Measurements from ENCODE around the gene ABT1. TPM values are rescaled to one million over a fixed set of nuclear protein-coding genes. Genes with fewer than 3 reads are reported as not detected.

Gene ABT1
- total RNA-seq, 1 donor, result 11.6 TPM

DNA sequence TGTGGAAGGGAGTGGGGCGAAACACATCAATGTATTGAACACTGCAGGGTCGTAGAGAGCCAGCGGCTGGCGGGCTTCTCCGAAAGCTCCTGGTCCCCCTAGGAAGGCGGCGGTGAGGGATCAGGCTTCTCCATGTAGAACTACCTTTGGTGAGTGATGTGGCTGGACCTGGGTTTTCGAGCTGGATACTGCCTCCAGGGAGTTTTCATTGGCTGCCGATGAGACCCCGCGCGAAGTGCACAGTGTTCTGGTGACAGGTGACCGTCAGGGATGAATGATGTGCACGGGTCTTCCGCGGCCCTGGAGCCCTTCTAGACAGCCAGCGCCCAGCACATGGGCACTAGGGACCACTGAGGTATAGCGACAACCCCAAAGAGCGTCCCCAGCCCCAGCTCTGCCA lies 16.4 kb downstream of the ABT1 start:
- Histone ChIP-seq H3K9me3 (ENCODE audit: low read depth, low read length) (no peaks in the 10 kb centered on the region), H4K20me1 (ENCODE audit: insufficient read depth, low read length) (no peaks in the 10 kb centered on the region), H3K4me3 (ENCODE audit: insufficient read depth, low read length) (no peak overlapping the region), H3K27me3 (ENCODE audit: insufficient read depth, low read length) (peaks cover 49% of the 10 kb centered on the region), H3K79me2 (ENCODE audit: insufficient read depth, low read length) (no peaks in the 10 kb centered on the region), H3K4me2 (ENCODE audit: insufficient read depth, low read length) (no peak overlapping the region), H3K4me1 (ENCODE audit: insufficient read depth, low read length) (no peaks in the 10 kb centered on the region), H2AFZ (ENCODE audit: low read length) (no peak overlapping the region), H3K27ac (ENCODE audit: low read depth, low read length) (no peak overlapping the region), H3K36me3 (ENCODE audit: insufficient read depth, low read length) (no peaks in the 10 kb centered on the region)
- TF ChIP-seq, protein P1, sequence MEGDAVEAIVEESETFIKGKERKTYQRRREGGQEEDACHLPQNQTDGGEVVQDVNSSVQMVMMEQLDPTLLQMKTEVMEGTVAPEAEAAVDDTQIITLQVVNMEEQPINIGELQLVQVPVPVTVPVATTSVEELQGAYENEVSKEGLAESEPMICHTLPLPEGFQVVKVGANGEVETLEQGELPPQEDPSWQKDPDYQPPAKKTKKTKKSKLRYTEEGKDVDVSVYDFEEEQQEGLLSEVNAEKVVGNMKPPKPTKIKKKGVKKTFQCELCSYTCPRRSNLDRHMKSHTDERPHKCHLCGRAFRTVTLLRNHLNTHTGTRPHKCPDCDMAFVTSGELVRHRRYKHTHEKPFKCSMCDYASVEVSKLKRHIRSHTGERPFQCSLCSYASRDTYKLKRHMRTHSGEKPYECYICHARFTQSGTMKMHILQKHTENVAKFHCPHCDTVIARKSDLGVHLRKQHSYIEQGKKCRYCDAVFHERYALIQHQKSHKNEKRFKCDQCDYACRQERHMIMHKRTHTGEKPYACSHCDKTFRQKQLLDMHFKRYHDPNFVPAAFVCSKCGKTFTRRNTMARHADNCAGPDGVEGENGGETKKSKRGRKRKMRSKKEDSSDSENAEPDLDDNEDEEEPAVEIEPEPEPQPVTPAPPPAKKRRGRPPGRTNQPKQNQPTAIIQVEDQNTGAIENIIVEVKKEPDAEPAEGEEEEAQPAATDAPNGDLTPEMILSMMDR (IDR thresholded peaks at IDR 0.05; ENCODE audit: extremely low read depth, low read depth, low read length), result no peak
- peak; percentile 47 for DNase-seq (ENCODE audit: insufficient read length, low spot score, missing footprints)

DNA sequence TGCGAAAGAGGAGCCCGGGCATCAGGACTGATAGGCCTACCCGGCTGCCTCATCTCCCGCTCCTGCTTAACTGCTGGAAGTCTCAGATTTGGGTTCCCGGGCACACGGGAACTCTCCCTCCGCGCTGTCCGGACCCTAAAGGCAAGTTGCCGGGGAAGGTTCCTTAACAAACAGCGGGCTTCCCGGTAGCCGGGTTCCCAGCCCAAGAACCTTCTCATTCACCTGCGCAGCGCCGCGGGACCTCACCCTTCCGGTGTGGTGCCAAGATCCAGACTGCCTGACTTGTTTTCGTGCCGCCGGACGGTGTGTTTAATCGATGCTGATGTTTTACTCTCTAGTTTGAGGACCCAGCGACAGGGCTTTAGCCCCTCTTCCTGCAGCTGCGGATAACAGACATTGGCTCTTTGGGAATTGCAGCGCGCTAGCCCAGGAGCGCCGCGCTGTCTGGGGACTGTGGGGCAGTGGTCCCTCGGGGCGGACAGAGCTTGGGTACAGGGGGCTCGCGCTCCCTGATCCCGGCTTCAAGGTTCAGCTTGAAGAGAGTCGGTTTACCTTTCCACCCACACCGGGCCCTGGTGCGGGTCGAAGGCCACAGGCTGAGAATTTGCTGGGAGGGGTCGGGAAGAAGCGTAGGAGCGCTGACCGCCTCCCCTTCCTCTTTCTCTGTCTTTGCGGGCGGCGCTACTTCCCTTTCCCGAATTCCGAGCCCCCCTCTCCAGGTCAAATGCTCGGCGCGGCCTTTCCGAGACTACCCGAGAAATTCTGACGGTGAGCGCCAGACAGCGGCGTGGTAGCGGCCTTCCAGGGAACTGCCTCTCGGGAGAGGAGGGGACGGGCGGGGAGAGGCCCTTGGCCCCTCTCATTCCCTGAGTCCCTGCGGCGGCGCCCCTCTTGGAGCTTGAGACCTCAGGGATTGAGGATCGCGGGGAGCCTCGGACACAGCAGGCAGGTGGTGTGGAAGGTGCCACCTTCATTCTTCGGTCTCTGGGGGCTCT lies 17.2 kb downstream of the ABT1 start:
- no peaks in the 10 kb centered on the region for H3K36me3 ChIP-seq (ENCODE audit: insufficient read depth, low read length)
- peak; percentile 66 for DNase-seq (ENCODE audit: insufficient read length, low spot score, missing footprints)
- H3K79me2 ChIP-seq (ENCODE audit: insufficient read depth, low read length), result no peaks in the 10 kb centered on the region
- H3K4me1 ChIP-seq (ENCODE audit: insufficient read depth, low read length), result no peaks in the 10 kb centered on the region
- TF ChIP-seq, protein P1 (IDR thresholded peaks at IDR 0.05; ENCODE audit: extremely low read depth, low read depth, low read length), result no peak
- H3K27me3 ChIP-seq (ENCODE audit: insufficient read depth, low read length), result peaks cover 49% of the 10 kb centered on the region
- no peak overlapping the region for H3K4me3 ChIP-seq (ENCODE audit: insufficient read depth, low read length)
- H3K27ac ChIP-seq (ENCODE audit: low read depth, low read length), result no peak overlapping the region
- no peaks in the 10 kb centered on the region for H4K20me1 ChIP-seq (ENCODE audit: insufficient read depth, low read length)
- H3K4me2 ChIP-seq (ENCODE audit: insufficient read depth, low read length), result no peak overlapping the region
- H2AFZ ChIP-seq (ENCODE audit: low read length), result no peak overlapping the region
- no peaks in the 10 kb centered on the region for H3K9me3 ChIP-seq (ENCODE audit: low read depth, low read length)

DNA sequence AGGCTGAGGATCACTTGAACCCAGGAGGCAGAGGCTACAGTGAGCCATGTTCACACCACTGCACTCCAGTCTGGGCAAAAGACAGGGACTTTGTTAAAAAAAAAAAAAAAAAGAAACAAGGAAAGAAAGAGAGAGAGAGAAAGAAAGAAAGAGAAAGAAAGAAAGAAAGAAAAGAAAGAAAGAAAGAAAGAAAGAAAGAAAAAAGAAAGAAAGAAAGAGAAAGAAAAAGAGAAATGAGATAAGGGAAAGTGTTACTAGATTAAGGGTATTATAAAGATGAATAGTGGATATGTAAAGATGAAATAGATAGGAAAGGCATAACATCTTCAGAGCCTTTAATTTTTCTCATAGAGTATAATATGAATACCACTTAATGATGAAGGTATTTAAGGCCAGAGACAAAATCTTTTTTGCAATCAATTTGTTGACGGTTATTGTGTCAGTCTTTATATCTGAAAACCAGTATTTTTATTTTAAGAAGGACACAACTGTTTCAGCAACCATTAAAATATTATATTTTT lies 26.6 kb downstream of the ABT1 start:
- Histone ChIP-seq H3K27me3 (ENCODE audit: insufficient read depth, low read length) (no peaks in the 10 kb centered on the region), H3K9me3 (ENCODE audit: low read depth, low read length) (no peaks in the 10 kb centered on the region), H3K4me1 (ENCODE audit: insufficient read depth, low read length) (no peaks in the 10 kb centered on the region), H2AFZ (ENCODE audit: low read length) (no peak overlapping the region), H3K27ac (ENCODE audit: low read depth, low read length) (no peak overlapping the region), H3K4me2 (ENCODE audit: insufficient read depth, low read length) (no peak overlapping the region), H4K20me1 (ENCODE audit: insufficient read depth, low read length) (no peaks in the 10 kb centered on the region), H3K4me3 (ENCODE audit: insufficient read depth, low read length) (no peak overlapping the region), H3K36me3 (ENCODE audit: insufficient read depth, low read length) (no peaks in the 10 kb centered on the region), H3K79me2 (ENCODE audit: insufficient read depth, low read length) (no peaks in the 10 kb centered on the region)
- DNase-seq (ENCODE audit: insufficient read length, low spot score, missing footprints), result no peak
- TF ChIP-seq, protein P1 (IDR thresholded peaks at IDR 0.05; ENCODE audit: extremely low read depth, low read depth, low read length), result no peak

DNA sequence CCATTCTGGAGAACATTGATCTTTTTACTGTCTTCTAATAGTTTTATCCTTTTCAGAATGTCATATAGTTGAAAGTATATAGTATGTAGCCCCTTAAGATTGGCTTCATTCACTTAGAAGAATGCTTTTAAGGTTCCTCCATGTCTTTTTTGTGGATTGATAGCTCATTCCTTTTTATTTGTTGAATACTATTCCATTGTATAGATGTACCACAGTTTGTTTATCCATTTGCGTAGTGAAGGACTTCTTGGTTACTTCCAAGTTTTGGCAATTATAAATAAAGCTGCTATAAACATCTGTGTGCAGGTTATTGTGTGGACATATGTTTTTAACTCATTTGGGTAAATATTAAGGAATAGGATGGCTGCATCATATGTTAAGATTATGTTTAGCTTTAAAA lies 27.8 kb downstream of the ABT1 start:
- TF ChIP-seq, protein P1 (IDR thresholded peaks at IDR 0.05; ENCODE audit: extremely low read depth, low read depth, low read length), result no peak
- Histone ChIP-seq H3K9me3 (ENCODE audit: low read depth, low read length) (no peaks in the 10 kb centered on the region), H3K36me3 (ENCODE audit: insufficient read depth, low read length) (no peaks in the 10 kb centered on the region), H2AFZ (ENCODE audit: low read length) (no peak overlapping the region), H3K4me1 (ENCODE audit: insufficient read depth, low read length) (no peaks in the 10 kb centered on the region), H3K27me3 (ENCODE audit: insufficient read depth, low read length) (no peaks in the 10 kb centered on the region), H3K4me2 (ENCODE audit: insufficient read depth, low read length) (no peak overlapping the region), H3K27ac (ENCODE audit: low read depth, low read length) (no peak overlapping the region), H3K4me3 (ENCODE audit: insufficient read depth, low read length) (no peak overlapping the region), H3K79me2 (ENCODE audit: insufficient read depth, low read length) (no peaks in the 10 kb centered on the region), H4K20me1 (ENCODE audit: insufficient read depth, low read length) (no peaks in the 10 kb centered on the region)
- DNase-seq (ENCODE audit: insufficient read length, low spot score, missing footprints), result no peak

Measured in osteoblast (primary cell).